Neural progenitor cell (in vitro differentiated cells): ENCODE results near the gene ADAMTSL1.

Experiments used
- CTCF ChIP-seq: fragments of 200-600 bp; sonication (generic); IDR thresholded peaks from 2 replicates; pipeline ENCODE4 v1.5.1; 2017; ENCODE audit warnings: antibody characterized with exemption, mild to moderate bottlenecking
- EZH2 ChIP-seq: fragments of 200-600 bp; sonication (generic); IDR thresholded peaks from 2 replicates; pipeline ENCODE4 v1.6.1; 2017; ENCODE audit warnings: antibody characterized with exemption, mild to moderate bottlenecking, moderate library complexity
- EZH2phosphoT487 ChIP-seq: fragments of 200-600 bp; sonication (generic); IDR thresholded peaks from 2 replicates; pipeline ENCODE4 v1.6.1; 2017; ENCODE audit warnings: antibody characterized with exemption

GRCh38 chr9:18438951-18439350, 35.0 kb upstream of the ADAMTSL1 start:
- TF ChIP-seq CTCF (no peak), EZH2 (no peak), EZH2phosphoT487 (no peak)
